Vagina (tissue), 2 donors: ENCODE results near the gene ZNF385A.

Source experiments
- CTCF ChIP-seq, 3 experiments: fragments of 450-650 bp in 2 of 3; fragments of 200-600 bp in 1 of 3; sonication (generic) in 1 of 3; IDR thresholded peaks; one replicate each; pipeline ENCODE4 v1.5.1; 2017 to 2019; ENCODE audit warnings: antibody characterized with exemption in 3 of 3, mild to moderate bottlenecking in 2 of 3, moderate library complexity in 2 of 3
- POLR2A ChIP-seq, 2 donors: fragments of 450-650 bp; IDR thresholded peaks; one replicate each; pipeline ENCODE4 v1.6.1; 2017; ENCODE audit warnings: antibody characterized with exemption in 2 of 2, mild to moderate bottlenecking in 2 of 2, moderate library complexity in 2 of 2
- POLR2AphosphoS5 ChIP-seq, 2 donors: sonication (generic); formaldehyde crosslinking; IDR thresholded peaks; one replicate each; pipeline ENCODE4 v1.9.0; 2017; ENCODE audit warnings: antibody characterized with exemption in 2 of 2, mild to moderate bottlenecking in 2 of 2, low read depth in 1 of 2; ENCODE audit not compliant: insufficient read depth in 1 of 2

GRCh38 chr12:54387114-54387467 is 2.6 kb upstream of the ZNF385A start:
- TF ChIP-seq CTCF (IDR thresholded peaks at IDR 0.05) (no peak), POLR2AphosphoS5 (IDR thresholded peaks at IDR 0.05; ENCODE audit: insufficient read depth in 1 of 2, low read depth in 1 of 2) (no peak), POLR2A (IDR thresholded peaks at IDR 0.05) (no peak)
